GM13977 (cell line): ENCODE measurements around the gene FBXL17.

Experiments
- DNase-seq: peaks from one replicate; pipeline ENCODE4 v3.0.0; 2012; ENCODE audit warnings: low spot score
- in situ Hi-C: fragments of 300-500 bp; cut with MboI; formaldehyde crosslinking; loops from one replicate; pipeline ENCODE4 v1.12.0; 2022; ENCODE audit warnings: low sequenced_read_pairs, low pct_unique_long_range_greater_than_20kb, mixed read lengths, inconsistent platforms; ENCODE audit not compliant: unreplicated experiment
- TF ChIP-seq, protein P1 (sequence below): IDR thresholded peaks from 2 replicates; pipeline ENCODE4 v1.5.1; 2012; ENCODE audit warnings: mild to moderate bottlenecking, control low read depth; ENCODE audit not compliant: insufficient read depth; ENCODE audit errors: extremely low read depth, missing control alignments

The FBXL17 gene

DNA sequence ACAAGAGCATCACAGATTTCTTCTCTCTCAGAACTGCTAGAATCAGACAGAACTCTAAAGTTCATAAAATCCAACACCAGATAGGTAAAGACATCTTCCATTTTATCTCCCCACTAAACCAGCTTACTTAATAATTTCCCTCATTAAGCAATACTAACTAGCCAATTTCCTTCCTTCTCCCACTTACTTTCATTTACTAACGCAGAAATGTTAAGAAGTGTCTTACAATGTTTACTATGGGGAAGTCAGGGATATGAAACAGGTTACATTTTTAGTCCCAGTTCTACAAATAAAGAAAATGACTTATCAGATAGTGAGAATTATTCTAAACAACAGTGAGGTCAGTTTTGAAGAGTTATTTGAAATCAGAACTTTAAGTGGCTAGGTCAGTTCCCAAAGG lies 236.5 kb downstream of the FBXL17 start:
- in situ Hi-C loops = no loop called here
- DNase-seq = no peak
- TF ChIP-seq, protein P1, sequence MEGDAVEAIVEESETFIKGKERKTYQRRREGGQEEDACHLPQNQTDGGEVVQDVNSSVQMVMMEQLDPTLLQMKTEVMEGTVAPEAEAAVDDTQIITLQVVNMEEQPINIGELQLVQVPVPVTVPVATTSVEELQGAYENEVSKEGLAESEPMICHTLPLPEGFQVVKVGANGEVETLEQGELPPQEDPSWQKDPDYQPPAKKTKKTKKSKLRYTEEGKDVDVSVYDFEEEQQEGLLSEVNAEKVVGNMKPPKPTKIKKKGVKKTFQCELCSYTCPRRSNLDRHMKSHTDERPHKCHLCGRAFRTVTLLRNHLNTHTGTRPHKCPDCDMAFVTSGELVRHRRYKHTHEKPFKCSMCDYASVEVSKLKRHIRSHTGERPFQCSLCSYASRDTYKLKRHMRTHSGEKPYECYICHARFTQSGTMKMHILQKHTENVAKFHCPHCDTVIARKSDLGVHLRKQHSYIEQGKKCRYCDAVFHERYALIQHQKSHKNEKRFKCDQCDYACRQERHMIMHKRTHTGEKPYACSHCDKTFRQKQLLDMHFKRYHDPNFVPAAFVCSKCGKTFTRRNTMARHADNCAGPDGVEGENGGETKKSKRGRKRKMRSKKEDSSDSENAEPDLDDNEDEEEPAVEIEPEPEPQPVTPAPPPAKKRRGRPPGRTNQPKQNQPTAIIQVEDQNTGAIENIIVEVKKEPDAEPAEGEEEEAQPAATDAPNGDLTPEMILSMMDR = no peak

DNA sequence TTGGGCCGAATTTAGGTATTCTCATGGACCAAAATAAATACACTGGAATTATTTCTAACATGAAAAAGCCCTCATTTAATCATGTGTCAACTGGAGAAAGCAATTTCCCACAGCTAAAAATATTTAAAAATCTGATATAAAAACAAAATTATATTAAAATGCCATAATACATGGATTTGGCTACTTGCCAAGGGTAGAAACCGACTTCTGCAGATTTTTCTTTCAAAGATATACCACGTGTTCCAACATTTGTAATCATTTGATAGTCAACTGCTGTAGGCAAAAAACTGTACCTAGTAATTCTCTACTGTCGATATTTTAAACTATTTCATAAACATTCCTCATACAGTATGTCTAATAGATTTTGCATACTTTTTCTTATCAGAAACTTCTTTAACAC lies 237.6 kb downstream of the FBXL17 start:
- in situ Hi-C loops = no loop called here
- no peak for DNase-seq
- TF ChIP-seq, protein P1 = no peak

DNA sequence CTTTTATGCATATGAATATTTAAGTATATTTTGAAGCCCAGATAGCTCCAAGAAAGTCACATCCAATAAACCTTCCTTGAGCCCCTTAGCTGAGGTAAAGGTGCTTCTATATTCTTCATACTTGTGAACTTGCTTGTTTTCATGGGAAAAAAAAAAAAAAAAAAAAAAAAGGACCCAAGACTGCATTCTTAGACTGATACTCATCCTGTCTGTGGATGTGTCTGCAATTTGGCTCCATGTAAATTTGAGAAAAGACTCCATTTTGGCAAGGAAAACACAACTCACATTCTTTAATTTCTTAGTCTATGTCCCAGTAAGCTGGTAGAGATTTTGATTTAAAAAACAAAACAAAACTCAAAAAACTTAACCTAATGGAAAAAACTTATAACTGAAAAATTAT lies 238.3 kb downstream of the FBXL17 start:
- no peak for DNase-seq
- TF ChIP-seq, protein P1 = no peak
- in situ Hi-C loops = no loop called here

DNA sequence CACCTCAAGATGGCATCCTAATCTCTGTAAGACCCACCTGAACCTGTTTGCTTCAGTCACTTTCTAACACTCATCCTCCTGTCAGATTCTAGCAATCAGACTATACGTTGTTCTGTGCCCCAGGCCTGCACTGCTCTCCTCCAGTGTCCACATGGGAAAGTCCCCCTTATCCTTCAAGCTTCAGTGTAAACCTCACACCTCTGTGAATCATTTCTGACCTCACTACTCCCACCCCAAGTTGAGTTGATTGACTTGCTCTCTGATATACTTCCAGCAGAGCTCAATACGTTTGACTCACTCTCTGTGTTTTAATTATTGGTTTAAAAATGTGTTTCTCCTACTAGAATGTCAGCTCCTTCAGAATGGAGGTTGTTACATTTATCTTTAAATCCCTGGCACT lies 240.2 kb downstream of the FBXL17 start:
- no peak for DNase-seq
- TF ChIP-seq, protein P1 = no peak
- in situ Hi-C loops = no loop called here

DNA sequence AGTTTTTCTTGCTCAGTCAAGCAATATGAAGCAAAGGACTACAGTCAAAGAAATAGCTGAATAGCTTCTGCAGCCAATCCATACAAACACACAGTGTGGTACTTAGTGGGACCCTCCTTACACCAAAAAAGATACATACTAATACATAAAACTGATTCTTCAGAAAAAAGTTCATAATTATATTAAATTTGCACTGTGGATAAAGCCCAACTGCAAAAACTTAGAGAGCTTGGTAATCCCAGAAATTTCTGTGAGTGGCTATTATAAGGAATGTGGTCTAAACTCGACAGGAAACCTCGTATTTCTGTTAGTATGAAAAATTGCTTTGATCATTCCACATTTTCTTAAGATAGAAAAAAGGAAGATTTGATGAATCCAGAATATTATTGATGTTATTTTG lies 245.4 kb downstream of the FBXL17 start:
- DNase-seq = no peak
- in situ Hi-C loops = no loop called here

DNA sequence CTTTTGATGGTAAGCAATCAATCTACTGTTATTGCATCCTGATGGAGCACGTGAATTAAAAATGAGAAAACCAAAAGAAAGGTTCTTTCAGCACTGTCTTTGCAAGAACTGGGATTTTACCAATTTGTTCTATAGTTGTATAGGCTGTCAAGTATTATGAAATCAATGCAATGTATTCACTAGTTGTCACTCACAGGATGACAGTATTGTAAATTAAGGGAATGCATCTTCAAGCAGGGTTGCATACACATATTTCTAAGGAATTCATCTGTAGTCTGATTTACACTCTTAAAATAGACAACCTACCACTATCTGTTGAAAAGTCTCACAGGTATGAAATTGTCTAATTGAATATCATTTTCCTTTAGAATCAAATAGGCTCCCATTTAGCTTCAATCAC lies 252.8 kb downstream of the FBXL17 start:
- in situ Hi-C loops = no loop called here
- TF ChIP-seq, protein P1 = no peak

More for the DNA sequence above, 245.4 kb downstream of the FBXL17 start:
- TF ChIP-seq, protein P1 = no peak

More for the DNA sequence above, 252.8 kb downstream of the FBXL17 start:
- no peak for DNase-seq
